ENCODE results near the gene FHOD1.

The FHOD1 gene

DNA sequence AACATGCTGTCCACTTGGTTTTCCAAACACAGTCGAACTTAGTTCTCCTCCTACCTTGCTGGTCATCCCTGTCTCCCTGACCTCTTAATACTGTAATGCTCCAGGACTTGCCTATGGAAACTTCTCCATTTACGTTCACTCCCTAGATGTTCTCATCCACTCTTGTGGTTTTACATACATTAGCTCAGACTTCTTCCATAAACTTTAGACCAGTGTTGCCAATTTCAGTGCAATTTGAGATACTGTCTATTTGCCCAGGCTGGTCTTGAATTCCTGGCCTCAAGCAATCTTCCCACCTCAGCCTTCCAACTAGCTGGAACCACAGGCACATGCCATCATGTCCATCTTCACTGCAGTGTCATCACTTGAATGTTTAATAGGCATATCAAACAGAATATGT lies 65.0 kb downstream of the FHOD1 start:
- H3K27ac ChIP-seq (ENCODE audit: low read length) = no peak overlapping the region
- no CpG with 5 or more reads among the region's 2 CpGs for WGBS (ENCODE audit: insufficient coverage, insufficient read length)
- peaks cover 5% of the 10 kb centered on the region; the same call in 1 of the 2 replicates for H3K36me3 ChIP-seq (ENCODE audit: control insufficient read depth, insufficient read depth, low read length)
- DNase-seq (ENCODE audit: low read depth, low spot score) = no peak
- no peaks in the 10 kb centered on the region for H3K9me3 ChIP-seq (ENCODE audit: control insufficient read depth, insufficient read depth, low read length)
- H3K4me1 ChIP-seq (ENCODE audit: control insufficient read depth, insufficient read depth, low read length) = peaks cover 12% of the 10 kb centered on the region
- H3K4me3 ChIP-seq (ENCODE audit: low read length) = no peak overlapping the region
- peaks cover 11% of the 10 kb centered on the region; the same call in 1 of the 2 replicates for H3K27me3 ChIP-seq (ENCODE audit: control insufficient read depth, insufficient read depth, low read length)

DNA sequence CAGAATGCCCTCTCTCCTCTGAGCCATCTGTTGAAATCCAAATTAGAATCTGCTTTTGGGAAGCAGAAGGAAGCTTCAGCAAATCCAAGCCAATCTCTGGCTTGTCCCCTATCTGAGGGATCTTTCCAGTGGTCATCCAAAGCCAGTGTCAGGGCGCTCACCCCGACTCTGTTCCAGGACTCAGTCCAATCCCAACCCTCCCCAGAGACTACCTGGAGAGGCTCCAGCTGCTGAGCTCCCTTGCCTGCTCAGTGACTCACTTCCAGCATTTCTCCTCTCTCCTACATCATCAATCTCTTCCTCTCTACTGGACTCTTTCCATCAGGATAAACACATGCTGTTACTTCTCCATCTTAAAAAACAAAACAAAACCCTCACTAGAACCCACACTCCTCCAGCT lies 65.9 kb downstream of the FHOD1 start:
- WGBS (ENCODE audit: insufficient coverage, insufficient read length) = no CpG with 5 or more reads among the region's 2 CpGs
- H3K27ac ChIP-seq (ENCODE audit: low read length) = no peak overlapping the region
- no peak for DNase-seq (ENCODE audit: low read depth, low spot score)
- no peak overlapping the region for H3K4me3 ChIP-seq (ENCODE audit: low read length)
- peaks cover 11% of the 10 kb centered on the region; the same call in 1 of the 2 replicates for H3K4me1 ChIP-seq (ENCODE audit: control insufficient read depth, insufficient read depth, low read length)
- H3K27me3 ChIP-seq (ENCODE audit: control insufficient read depth, insufficient read depth, low read length) = peaks cover 17% of the 10 kb centered on the region; the same call in 1 of the 2 replicates
- peaks cover 5% of the 10 kb centered on the region; the same call in 1 of the 2 replicates for H3K36me3 ChIP-seq (ENCODE audit: control insufficient read depth, insufficient read depth, low read length)
- H3K9me3 ChIP-seq (ENCODE audit: control insufficient read depth, insufficient read depth, low read length) = no peaks in the 10 kb centered on the region

DNA sequence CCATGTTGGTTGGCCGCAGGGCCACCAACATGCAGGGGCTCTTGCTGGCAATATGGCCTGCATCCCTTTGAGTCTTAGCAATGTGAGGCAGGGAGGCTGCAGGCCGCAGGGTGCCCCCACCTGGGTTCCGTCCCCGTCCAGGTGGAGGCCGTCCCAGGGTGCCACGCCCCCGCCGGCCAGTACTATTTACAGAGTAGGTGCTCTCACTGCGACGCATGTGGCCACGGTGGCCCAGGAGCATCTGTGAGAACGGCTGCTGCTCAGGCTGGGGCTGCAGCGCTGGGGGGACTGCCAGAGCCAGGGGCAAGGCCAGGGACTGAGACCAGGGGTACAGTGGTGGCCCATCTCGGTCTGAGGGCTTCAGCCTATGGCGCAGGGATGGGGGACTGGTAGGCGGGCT lies 67.1 kb downstream of the FHOD1 start:
- no peaks in the 10 kb centered on the region for H3K9me3 ChIP-seq (ENCODE audit: control insufficient read depth, insufficient read depth, low read length)
- H3K4me1 ChIP-seq (ENCODE audit: control insufficient read depth, insufficient read depth, low read length) = peaks cover 10% of the 10 kb centered on the region; the same call in 1 of the 2 replicates
- no peak overlapping the region for H3K27ac ChIP-seq (ENCODE audit: low read length)
- H3K4me3 ChIP-seq (ENCODE audit: low read length) = no peak overlapping the region
- H3K27me3 ChIP-seq (ENCODE audit: control insufficient read depth, insufficient read depth, low read length) = peaks cover 24% of the 10 kb centered on the region
- WGBS (ENCODE audit: insufficient coverage, insufficient read length) = no CpG with 5 or more reads among the region's 16 CpGs
- H3K36me3 ChIP-seq (ENCODE audit: control insufficient read depth, insufficient read depth, low read length) = peaks cover 5% of the 10 kb centered on the region; the same call in 1 of the 2 replicates
- DNase-seq (ENCODE audit: low read depth, low spot score) = no peak

DNA sequence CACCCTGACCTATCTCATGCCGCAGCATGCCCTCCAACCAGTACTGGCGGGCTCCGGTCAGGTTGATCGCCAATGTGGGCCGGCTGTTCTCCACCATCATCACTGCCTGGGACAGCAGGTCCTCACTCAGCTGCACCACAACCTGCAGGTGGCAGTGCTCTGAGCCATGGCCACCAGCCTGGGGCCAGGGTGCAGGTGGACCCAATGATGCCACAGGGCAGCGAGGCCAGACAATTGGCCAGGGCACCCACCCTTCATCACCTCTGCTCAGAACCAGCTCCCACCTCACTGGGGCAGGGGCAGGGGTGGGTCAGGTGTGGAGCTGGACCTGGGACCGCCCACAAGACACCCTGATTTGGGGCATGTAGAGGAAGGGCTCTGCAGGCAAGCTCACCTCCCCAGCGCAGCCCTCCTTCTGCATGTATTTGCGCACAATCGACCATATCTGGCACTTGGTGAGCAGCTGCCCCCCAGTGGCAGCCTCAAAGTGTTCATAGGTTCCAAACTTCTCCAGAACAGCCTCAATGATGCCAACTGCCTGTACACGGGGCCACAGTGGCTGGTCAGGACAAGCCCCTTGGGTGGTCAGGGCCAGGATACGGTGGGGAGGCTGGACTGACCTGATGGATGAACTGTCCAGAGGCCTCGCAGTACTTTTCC lies 67.7 kb downstream of the FHOD1 start:
- H3K4me3 ChIP-seq (ENCODE audit: low read length) = no peak overlapping the region
- H3K9me3 ChIP-seq (ENCODE audit: control insufficient read depth, insufficient read depth, low read length) = no peaks in the 10 kb centered on the region
- no peak for DNase-seq (ENCODE audit: low read depth, low spot score)
- H3K27me3 ChIP-seq (ENCODE audit: control insufficient read depth, insufficient read depth, low read length) = peaks cover 24% of the 10 kb centered on the region
- H3K36me3 ChIP-seq (ENCODE audit: control insufficient read depth, insufficient read depth, low read length) = peaks cover 3% of the 10 kb centered on the region; the same call in 1 of the 2 replicates
- H3K4me1 ChIP-seq (ENCODE audit: control insufficient read depth, insufficient read depth, low read length) = peaks cover 4% of the 10 kb centered on the region; the same call in 1 of the 2 replicates
- H3K27ac ChIP-seq (ENCODE audit: low read length) = no peak overlapping the region
- WGBS (ENCODE audit: insufficient coverage, insufficient read length) = no CpG with 5 or more reads among the region's 13 CpGs
